Spleen (tissue), 11 donors: ENCODE data around the gene TBCD. TPM values are rescaled to one million over a fixed set of nuclear protein-coding genes. Genes with fewer than 3 reads are reported as not detected.
A peak's percentile ranks its signal among the peaks of the same experiment; 100 is the strongest.

Experiments used
- DNase-seq: peaks from one replicate; pipeline ENCODE4 v3.0.0-alpha.2; 2020
- H3K27ac ChIP-seq, 8 donors: fragments of 200-600 bp; sonication (generic) in 7 of 8; 1 replicate in 4 of 8; 2 replicates in 4 of 8; pipeline versions ENCODE4 v1.5.0 to v1.8.0; 2016 to 2021; ENCODE audit warnings: inconsistent platforms in 4 of 8, mild to moderate bottlenecking in 4 of 8, moderate library complexity in 1 of 8
- H3K27me3 ChIP-seq, 7 donors: fragments of 200-600 bp; sonication (generic) in 6 of 7; replicated peaks in 1 of 7; 1 replicate in 4 of 7; 2 replicates in 3 of 7; pipeline versions ENCODE4 v1.5.0 to v1.8.0; 2016 to 2021; ENCODE audit warnings: inconsistent platforms in 3 of 7, mild to moderate bottlenecking in 1 of 7
- H3K36me3 ChIP-seq, 6 donors: fragments of 200-600 bp; sonication (generic) in 5 of 6; 1 replicate in 4 of 6; 2 replicates in 2 of 6; pipeline versions ENCODE4 v1.5.0 to v1.8.0; 2016 to 2021; ENCODE audit warnings: inconsistent platforms in 2 of 6
- H3K4me1 ChIP-seq, 6 donors: fragments of 200-600 bp; sonication (generic) in 5 of 6; 1 replicate in 3 of 6; 2 replicates in 3 of 6; pipeline versions ENCODE4 v1.5.0 to v1.8.0; 2016 to 2021; ENCODE audit warnings: inconsistent platforms in 3 of 6
- H3K4me3 ChIP-seq, 8 donors: fragments of 200-600 bp; sonication (generic) in 7 of 8; 1 replicate in 4 of 8; 2 replicates in 4 of 8; pipeline versions ENCODE4 v1.5.0 to v1.8.0; 2016 to 2021; ENCODE audit warnings: inconsistent platforms in 4 of 8, mild to moderate bottlenecking in 4 of 8, moderate library complexity in 2 of 8
- H3K9me3 ChIP-seq, 8 donors: fragments of 200-600 bp; sonication (generic) in 7 of 8; 1 replicate in 4 of 8; 2 replicates in 4 of 8; pipeline versions ENCODE4 v1.5.0 to v1.8.0; 2016 to 2021; ENCODE audit warnings: inconsistent platforms in 4 of 8
- POLR2A ChIP-seq, 3 donors: fragments of 450-650 bp; IDR thresholded peaks; one replicate each; pipeline ENCODE4 v1.5.1; 2017; ENCODE audit warnings: antibody characterized with exemption in 3 of 3, mild to moderate bottlenecking in 1 of 3
- POLR2AphosphoS5 ChIP-seq, 3 donors: sonication (generic); formaldehyde crosslinking; IDR thresholded peaks; one replicate each; pipeline ENCODE4 v1.5.1; 2017; ENCODE audit warnings: antibody characterized with exemption in 3 of 3
- WGBS, 5 donors: extraction: QIAGEN DNeasy Blood & Tissue Kit in 3 of 5; methylation state at CpG; one replicate each; pipeline versions ENCODE4 v1.1.5 to v1.1.7; 2013 to 2018; 5-methylcytosine and 5-hydroxymethylcytosine counted together
- intact Hi-C: fragments of 100-400 bp; cut with DNase I; formaldehyde crosslinking; loops from one replicate; pipeline ENCODE4 v1.15.0; 2023; ENCODE audit warnings: low total_unique reads
- polyA plus RNA-seq, 3 donors: library from polyadenylated mRNA; stranded (reverse); fragments of 200-250 nt; gene quantifications; one replicate each; pipeline ENCODE4 v1.2.1, GENCODE V29; 2013
- total RNA-seq, 7 donors: library from RNA; depleted of rRNA in 3 of 7; stranded (reverse); fragments of >200 nt in 3 of 7; fragmentation: NEBNext Ultra II Directional in 4 of 7; extraction: Animal tissue kit (Norgen Biotek cat#: 25700) in 4 of 7; gene quantifications; one replicate each; pipeline versions ENCODE4 v1.1.0 to v1.2.1, GENCODE V29; 2016 to 2021
- TF ChIP-seq, protein P1 (sequence below), 11 experiments: fragments of 200-600 bp in 7 of 11; fragments of 450-650 bp in 4 of 11; sonication (generic) in 4 of 11; IDR thresholded peaks in 8 of 11; conservative IDR thresholded peaks in 3 of 11; 1 replicate in 7 of 11; 2 replicates in 4 of 11; pipeline versions ENCODE4 v1.4.0 to v1.8.0; 2016 to 2021; ENCODE audit warnings: antibody characterized with exemption in 11 of 11, inconsistent platforms in 4 of 11, mild to moderate bottlenecking in 1 of 11
- donor health status: healthy with polysubstance abuse.
- donor health status: DM: no; HTN: no; CAD: no; lungs with moderate emphysema.
- donor health status: DM: no; HTN: no; CAD: no.
- donor health status: Bipolar disorder and iron deficiency.
- donor health status: healthy.
- donor health status: DM: no; HTN: no; CAD: no.
- donor health status: DM: yes; HTN: yes; CAD: no.

TBCD gene
- total and polyA plus RNA-seq, 10 donors = 55.6 to 207 (median 108) TPM

DNA sequence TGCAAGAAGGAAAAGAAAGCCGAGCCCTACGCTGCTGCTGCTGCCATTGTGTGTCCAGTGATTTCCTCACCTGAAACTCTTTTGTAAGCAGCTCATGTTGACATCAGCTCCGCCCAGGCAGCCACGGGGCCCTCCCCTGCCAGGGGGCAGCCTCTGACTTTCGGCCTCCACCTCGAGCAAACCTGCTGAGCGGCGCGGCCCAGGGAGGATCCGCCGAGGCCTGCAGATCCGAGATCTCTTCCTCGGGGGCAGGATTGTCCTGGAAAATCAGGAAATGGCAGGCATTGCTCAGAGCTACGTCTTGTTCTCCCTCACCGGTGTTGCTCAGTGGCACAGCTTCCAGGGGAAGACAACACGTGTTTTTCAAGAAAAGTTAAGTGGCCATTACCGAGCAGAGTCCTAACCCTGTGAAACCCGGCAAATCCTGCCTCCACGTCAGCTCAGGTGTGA is 123.6 kb downstream of the TBCD start:
- peaks cover 6 to 95% (median 57%) of the 10 kb centered on the region in 6 donors for H3K4me1 ChIP-seq
- peak; percentile 82 for DNase-seq

DNA sequence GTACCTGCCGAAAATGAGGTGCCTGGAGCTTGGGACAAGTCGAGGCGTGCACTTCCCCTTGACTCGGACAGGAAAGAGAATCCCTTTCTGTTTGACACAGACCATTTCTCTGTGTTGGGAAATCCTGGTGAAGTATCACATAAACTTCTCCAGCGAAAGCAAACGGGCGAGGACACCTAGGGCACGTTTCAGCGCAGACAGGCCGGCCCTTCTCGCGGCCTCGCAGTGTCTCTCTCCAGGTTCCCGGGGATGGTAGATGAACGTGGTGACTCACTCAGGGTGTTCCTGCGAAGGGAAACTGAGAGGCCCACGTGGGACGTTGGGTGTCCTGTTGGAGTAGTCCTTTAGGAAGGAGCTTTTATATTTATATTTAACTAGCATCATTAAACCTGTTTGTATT is 124.3 kb downstream of the TBCD start:
- Histone ChIP-seq H3K27me3 (no peaks in the 10 kb centered on the region), H3K36me3 (peaks cover 0 to 44% (median 13%) of the 10 kb centered on the region in 6 donors), H3K4me3 (no peak overlapping the region), H3K9me3 (no peaks in the 10 kb centered on the region), H3K27ac (peak overlapping the region in 5 of 8 donors; percentile 15 to 64 (median 35)), H3K4me1 (peaks cover 6 to 95% (median 52%) of the 10 kb centered on the region in 6 donors)
- TF ChIP-seq POLR2AphosphoS5 (IDR thresholded peaks at IDR 0.05) (no peak), POLR2A (IDR thresholded peaks at IDR 0.05) (no peak)
- TF ChIP-seq, protein P1, sequence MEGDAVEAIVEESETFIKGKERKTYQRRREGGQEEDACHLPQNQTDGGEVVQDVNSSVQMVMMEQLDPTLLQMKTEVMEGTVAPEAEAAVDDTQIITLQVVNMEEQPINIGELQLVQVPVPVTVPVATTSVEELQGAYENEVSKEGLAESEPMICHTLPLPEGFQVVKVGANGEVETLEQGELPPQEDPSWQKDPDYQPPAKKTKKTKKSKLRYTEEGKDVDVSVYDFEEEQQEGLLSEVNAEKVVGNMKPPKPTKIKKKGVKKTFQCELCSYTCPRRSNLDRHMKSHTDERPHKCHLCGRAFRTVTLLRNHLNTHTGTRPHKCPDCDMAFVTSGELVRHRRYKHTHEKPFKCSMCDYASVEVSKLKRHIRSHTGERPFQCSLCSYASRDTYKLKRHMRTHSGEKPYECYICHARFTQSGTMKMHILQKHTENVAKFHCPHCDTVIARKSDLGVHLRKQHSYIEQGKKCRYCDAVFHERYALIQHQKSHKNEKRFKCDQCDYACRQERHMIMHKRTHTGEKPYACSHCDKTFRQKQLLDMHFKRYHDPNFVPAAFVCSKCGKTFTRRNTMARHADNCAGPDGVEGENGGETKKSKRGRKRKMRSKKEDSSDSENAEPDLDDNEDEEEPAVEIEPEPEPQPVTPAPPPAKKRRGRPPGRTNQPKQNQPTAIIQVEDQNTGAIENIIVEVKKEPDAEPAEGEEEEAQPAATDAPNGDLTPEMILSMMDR (IDR thresholded peaks at IDR 0.05 in 8 of 11, conservative IDR thresholded peaks at IDR 0.05 in 3 of 11) = no peak
- WGBS, 5 donors = 42 to 65% (median 64%) methylated on average over 18 of the region's 18 CpGs
- DNase-seq = no peak
- intact Hi-C loops = no loop called here

More for the DNA sequence above, 123.6 kb downstream of the TBCD start:
- 70 to 87% (median 86%) methylated on average over 19 of the region's 19 CpGs for WGBS, 5 donors
- TF ChIP-seq, protein P1 (IDR thresholded peaks at IDR 0.05 in 8 of 11, conservative IDR thresholded peaks at IDR 0.05 in 3 of 11) = no peak
- H3K4me3 ChIP-seq = no peak overlapping the region
- no peaks in the 10 kb centered on the region for H3K9me3 ChIP-seq
- peaks cover 0 to 51% (median 19%) of the 10 kb centered on the region in 6 donors for H3K36me3 ChIP-seq
- peak overlapping the region in 4 of 8 donors; percentile 2 to 64 (median 26) for H3K27ac ChIP-seq
- intact Hi-C loops = no loop called here
- no peaks in the 10 kb centered on the region for H3K27me3 ChIP-seq

DNA sequence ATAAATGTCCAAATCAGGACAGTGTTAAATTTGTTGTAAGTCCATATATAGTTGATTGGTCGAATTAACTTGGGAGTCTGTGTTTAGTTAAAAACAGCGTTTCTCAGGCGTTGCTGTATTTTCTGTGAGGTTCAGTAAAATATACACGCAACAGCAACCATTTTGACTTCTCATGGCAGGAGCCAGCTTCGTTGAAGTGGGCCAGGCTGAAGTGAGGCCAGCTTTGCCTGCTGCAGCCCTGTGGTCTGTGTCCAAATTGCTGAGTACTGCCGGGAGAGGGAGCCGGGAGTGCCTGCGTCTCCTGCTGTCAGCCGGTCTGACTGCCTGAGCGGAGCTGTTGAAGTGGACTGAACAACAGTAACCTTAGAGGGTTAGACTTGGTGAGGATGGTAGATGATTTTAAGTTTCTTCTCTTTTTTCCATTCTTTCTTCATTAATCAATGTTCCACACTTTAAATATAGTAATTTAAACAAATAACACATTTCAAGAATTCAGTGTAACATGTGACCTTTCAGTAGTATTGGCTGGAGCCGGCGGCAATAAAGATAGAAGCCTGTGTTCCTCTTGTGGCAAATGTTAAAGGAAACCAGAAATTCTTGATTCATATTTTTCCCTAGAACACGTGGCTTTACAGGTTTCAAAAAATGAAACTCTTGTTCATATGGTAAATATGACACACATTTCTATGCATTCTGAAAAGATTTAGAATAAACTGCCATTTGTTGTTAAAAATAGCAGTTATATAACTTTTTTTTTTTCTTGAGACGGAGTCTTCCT is 124.9 kb downstream of the TBCD start:
- intact Hi-C loops = no loop called here
- H3K27me3 ChIP-seq = no peaks in the 10 kb centered on the region
- H3K4me3 ChIP-seq = no peak overlapping the region
- peak overlapping the region in 5 of 8 donors; percentile 15 to 64 (median 34) for H3K27ac ChIP-seq
- DNase-seq = peak; percentile 82
- 40 to 54% (median 45%) methylated on average over 14 of the region's 14 CpGs for WGBS, 5 donors
- H3K9me3 ChIP-seq = no peaks in the 10 kb centered on the region
- peaks cover 6 to 95% (median 51%) of the 10 kb centered on the region in 6 donors for H3K4me1 ChIP-seq
- H3K36me3 ChIP-seq = peaks cover 0 to 37% (median 7%) of the 10 kb centered on the region in 6 donors
- TF ChIP-seq, protein P1 (IDR thresholded peaks at IDR 0.05 in 8 of 11, conservative IDR thresholded peaks at IDR 0.05 in 3 of 11) = peak in 6 of 11 experiments; percentile 20 to 43 (median 28)
- TF ChIP-seq POLR2A (IDR thresholded peaks at IDR 0.05) = no peak
- peak in 2 of 3 donors; percentile 10 to 40 for TF ChIP-seq POLR2AphosphoS5 (IDR thresholded peaks at IDR 0.05)

DNA sequence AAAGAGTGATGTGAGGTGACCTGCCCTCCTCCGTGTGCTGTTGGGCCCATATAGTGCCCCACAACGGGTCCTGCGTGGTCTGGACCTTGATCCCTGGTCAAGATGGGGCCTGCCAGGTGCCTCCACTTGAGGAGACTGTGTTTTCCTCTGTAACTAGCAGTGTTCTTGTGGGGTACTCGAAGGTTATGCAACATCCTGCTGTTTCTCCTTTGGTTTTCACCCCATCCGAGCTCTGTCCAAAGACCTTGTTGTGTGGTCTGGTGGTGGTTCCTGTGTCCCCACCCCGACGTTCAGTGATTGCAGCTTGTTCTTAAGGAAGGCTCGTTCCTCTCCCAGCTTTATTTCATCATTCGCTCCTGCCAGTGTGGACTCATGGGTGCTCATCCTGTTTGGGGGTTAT is 126.7 kb downstream of the TBCD start:
- Histone ChIP-seq H3K36me3 (peaks cover 0 to 20% (median 0%) of the 10 kb centered on the region in 6 donors), H3K9me3 (no peaks in the 10 kb centered on the region), H3K4me3 (no peak overlapping the region), H3K27me3 (no peaks in the 10 kb centered on the region), H3K27ac (peak overlapping the region in 1 of 8 donors; percentile 40), H3K4me1 (peaks cover 18 to 95% (median 54%) of the 10 kb centered on the region in 6 donors)
- intact Hi-C loops = no loop called here
- DNase-seq = peak; percentile 41
- 32 to 59% (median 43%) methylated on average over 9 of the region's 9 CpGs for WGBS, 5 donors
- no peak for TF ChIP-seq POLR2AphosphoS5 (IDR thresholded peaks at IDR 0.05)
- TF ChIP-seq, protein P1 (IDR thresholded peaks at IDR 0.05 in 8 of 11, conservative IDR thresholded peaks at IDR 0.05 in 3 of 11) = no peak
- no peak for TF ChIP-seq POLR2A (IDR thresholded peaks at IDR 0.05)
